GM18861 (cell line): ENCODE measurements around the gene INO80.
"Not testable (repeated sequence)": the region's sequence is repeated elsewhere in the genome, so short reads cannot be mapped to it uniquely, and the experiment has no call there.

Experiments
- ATAC-seq: cut with Tn5 transposase; IDR thresholded peaks from one replicate; pipeline ENCODE4 v1.9.1; 2021; ENCODE audit not compliant: unreplicated experiment

The INO80 gene

DNA sequence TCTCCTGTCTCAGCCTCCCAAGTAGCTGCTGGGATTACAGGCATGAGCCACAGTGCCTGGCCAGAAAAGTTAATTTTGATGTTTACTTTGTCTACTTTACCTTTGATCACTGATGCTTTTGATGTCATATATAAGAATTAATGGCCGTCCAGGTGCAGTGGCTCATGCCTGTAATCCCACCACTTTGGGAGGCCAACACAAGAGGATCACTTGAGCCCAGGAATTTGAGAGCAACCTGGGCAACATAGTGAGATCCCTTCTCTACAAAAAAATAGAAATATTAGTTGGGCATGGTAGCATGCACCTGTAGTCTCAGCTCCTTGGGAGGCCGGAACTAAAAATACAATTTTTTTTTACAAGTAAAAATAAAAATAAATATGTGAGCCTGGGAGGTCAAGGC, 6.8 kb upstream of the INO80 start:
- no peak for ATAC-seq

GRCh38 chr15:41121951-41122350, 5.9 kb upstream of the INO80 start:
- no peak for ATAC-seq

GRCh38 chr15:41116962-41117252, 827 bp upstream of the INO80 start:
- no peak for ATAC-seq

- ATAC-seq = peak; percentile 35
These were observed 396 bp downstream of the INO80 start for GRCh38 chr15:41115652-41116115.

GRCh38 chr15:41115161-41115651, 874 bp downstream of the INO80 start:
- ATAC-seq = peak; percentile 17

DNA sequence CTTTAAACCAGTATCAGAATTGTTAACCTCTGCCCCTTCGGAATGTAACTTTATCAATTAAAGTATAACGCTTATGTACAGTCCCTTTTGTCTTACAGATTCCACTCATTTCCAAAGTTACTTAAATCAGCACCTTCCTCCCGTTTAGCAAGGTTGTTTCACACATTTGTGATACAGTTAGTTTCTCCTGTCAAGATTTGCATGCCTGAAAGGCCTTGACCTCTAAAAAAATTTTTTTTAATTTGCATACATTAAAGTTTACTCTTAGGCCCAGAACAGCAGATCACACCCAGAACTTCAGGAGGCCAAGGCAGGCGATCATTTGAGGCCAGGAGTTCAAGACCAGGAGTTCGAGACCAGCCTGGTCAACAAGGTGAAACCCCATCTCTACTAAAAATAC, 9.1 kb downstream of the INO80 start:
- ATAC-seq = no peak

- no peak for ATAC-seq
These were observed 10.4 kb downstream of the INO80 start for GRCh38 chr15:41105348-41106334.

- ATAC-seq = no peak
These were observed 11.8 kb downstream of the INO80 start for GRCh38 chr15:41104234-41104633.

DNA sequence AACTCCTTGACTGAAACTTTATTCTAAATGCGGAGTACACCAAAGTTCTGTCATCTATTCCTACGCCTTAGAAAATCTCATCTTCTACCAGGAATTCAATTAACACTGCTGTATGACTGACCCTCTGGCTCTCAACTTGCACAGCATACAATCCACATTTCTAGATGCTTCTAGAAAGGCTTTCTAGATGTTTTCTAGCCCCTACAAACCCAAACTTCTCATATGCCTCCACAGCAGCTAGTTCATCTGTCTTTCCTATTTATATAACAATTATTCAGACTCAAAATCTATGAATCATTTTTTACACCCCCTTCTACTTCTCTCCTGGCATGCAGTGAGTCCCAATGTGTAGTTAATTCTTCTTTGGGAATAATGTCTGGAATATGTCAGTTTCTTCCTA, 13.2 kb downstream of the INO80 start:
- no peak for ATAC-seq

- ATAC-seq = no peak
These were observed 19.9 kb downstream of the INO80 start for GRCh38 chr15:41096178-41096577.

GRCh38 chr15:41085029-41085428, 31.1 kb downstream of the INO80 start:
- no peak for ATAC-seq

DNA sequence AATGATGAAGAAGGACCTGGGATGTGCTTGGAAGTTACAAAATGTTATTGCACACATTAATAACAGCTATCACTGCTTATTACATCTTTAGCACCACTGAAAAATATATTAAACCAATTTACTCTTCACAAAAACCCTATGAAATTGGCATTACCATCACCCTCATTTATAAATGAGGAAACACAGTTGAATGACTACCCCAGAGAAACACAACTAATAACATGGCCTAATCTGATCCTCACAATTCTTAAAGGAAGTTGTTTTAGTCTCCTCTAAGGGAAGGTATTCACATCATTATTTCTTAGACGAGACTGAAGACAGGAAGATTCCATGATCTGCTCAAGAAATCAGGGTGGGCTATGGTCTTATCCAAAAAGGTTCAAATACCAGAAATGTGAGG, 35.9 kb downstream of the INO80 start:
- ATAC-seq = no peak

- no peak for ATAC-seq
These were observed 36.4 kb downstream of the INO80 start for GRCh38 chr15:41079717-41080116.

DNA sequence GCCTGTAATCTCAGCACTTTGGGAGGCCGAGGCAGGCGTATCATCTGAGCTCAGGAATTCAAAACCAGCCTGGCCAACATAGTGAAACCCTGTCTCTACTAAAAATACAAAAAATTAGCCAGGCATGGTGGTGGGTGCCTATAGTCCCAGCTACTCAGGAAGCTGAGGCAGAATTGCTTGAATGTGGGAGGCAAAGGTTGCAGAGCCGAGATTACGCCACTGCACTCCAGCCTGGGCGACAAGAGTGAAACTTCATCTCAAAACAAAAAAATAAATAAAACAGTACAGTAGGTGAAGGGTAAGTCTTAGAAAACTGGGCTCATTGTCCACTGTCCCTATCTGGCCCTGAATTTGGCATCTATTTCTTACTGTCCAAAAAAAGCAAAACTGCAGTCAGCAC, 37.2 kb downstream of the INO80 start:
- ATAC-seq = not testable (repeated sequence)

DNA sequence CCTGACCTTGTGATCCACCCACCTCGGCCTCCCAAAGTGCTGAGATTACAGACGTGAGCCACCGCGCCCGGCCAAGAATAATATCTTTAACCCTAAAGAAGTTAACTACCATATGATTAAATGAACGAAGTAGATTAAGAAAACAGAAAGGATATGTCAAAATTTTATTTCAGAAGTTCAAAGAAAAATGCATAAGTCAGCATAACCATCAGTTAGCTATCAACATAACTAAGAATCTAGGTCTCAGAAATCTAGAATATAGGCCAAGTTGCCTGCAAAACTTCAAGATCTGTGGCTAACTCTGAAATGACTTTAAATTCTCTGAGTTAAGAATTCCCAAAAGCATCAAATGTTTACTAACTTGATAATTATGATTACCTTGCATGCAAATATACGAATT, 38.0 kb downstream of the INO80 start:
- ATAC-seq = no peak

DNA sequence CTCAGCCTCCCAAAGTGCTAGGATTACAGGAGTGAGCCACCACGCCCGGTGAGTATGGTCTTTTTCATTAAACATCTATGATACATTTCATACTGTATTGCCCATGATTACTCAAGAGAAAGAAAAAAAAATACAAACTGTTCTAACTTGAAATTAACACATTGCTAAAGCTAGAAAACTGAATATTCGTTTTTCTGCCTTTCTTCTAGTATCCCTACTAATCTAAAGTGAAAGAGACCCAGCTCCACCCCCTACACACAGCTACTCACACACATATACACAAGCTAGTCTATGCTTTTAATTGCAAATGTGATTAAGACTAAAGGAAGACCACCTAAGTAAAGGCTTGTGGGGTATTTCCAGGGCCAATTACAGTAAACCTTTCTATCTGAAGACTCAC, 43.1 kb downstream of the INO80 start:
- ATAC-seq = no peak

GRCh38 chr15:41072013-41072412, 44.1 kb downstream of the INO80 start:
- no peak for ATAC-seq

DNA sequence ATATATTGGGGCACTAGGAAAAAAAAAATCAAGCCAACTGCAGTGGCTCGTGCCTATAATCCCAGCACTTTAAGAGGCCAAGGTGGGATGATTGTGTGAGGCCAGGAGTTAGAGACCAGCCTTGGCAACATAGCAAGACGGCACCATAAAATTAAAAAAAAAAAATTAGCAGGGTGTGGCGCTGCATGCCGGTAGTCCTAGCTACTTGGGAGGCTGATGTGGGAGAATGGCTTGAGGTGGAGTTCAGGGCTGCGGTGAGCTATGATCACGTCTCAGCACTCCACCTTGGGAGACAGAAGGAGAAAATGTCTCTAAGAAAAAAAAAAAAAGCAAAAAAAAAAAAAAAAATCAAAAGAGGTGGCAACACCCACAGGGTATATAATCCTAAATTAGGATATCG, 49.6 kb downstream of the INO80 start:
- ATAC-seq = no peak

DNA sequence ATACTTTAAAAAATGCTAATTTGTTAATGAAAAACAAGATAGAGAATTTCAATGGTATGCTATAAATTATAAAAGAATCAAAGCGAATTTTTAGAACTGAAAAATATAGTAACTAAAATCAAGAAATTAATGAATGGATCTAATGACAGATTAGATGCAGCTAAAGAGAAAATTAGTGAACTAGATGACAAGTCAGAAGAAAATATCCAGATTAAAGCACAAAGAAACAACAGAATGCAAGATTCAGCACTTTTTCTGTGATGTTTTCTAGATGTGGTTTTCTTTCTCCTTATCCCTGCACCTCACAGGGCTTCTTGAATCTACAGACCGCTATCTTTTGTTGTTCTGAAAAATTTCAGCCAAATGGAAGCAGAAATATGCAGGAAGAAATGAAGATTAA, 54.4 kb downstream of the INO80 start:
- no peak for ATAC-seq

DNA sequence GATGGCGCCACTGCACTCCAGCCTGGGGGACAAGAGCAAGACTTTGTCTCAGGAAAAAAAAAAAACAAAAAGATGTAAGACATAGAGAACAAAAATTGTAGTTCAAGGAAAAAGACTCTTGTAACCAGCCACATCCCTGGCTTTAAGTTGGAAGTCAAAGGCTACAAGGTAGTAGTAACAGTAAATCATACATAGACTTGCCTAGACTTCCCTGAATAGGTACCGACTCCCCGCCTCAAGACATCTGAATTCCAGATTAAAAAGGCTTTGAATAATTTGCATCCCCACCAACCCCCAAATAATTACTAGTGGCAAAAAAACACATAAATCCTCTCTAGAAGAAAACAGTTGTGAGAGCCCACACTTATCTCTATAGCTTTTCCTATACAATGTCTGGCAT, 55.6 kb downstream of the INO80 start:
- ATAC-seq = no peak

- no peak for ATAC-seq
These were observed 59.3 kb downstream of the INO80 start for GRCh38 chr15:41056810-41057209.

DNA sequence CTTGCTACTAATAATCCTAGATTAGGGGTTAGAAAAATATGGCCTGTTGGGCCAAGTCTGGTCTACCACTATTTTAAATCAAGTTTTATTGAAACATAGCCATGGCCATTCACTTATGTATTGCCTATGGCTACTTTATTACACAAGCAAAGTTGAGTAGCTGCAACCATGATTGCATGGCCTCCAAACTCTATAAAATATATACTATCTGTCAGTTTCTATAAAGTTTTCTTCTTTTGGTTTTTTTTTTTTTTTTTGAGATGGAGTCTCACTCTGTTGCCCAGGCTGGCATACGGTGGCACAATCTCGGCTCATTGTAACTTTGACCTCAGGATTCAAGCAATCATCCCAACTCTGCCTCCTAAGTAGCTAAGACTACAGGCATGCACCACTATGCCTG, 60.4 kb downstream of the INO80 start:
- no peak for ATAC-seq

GRCh38 chr15:41051139-41051538, 64.9 kb downstream of the INO80 start:
- no peak for ATAC-seq
